GM23338 (cell line): Measurements from ENCODE around the gene SLC25A30. TPM values are rescaled to one million over a fixed set of nuclear protein-coding genes. Genes with fewer than 3 reads are reported as not detected.

ENCODE experiments used
- ATAC-seq: fragments of 200-7000 bp; cut with Tn5 transposase; 3 replicates; pipeline ENCODE4 v1.9.1; 2020
- DNase-seq: peaks from one replicate; pipeline ENCODE4 v3.0.0-alpha.2; 2015; ENCODE audit warnings: low spot score
- H2AFZ ChIP-seq: fragments of 200-600 bp; sonication (generic); 2 replicates; pipeline ENCODE4 v1.8.0; 2016; ENCODE audit warnings: antibody characterized with exemption, mild to moderate bottlenecking, moderate library complexity
- H3F3A ChIP-seq: fragments of 200-600 bp; sonication (generic); replicated peaks from 2 replicates; pipeline ENCODE4 v1.8.0; 2017; ENCODE audit warnings: antibody characterized with exemption, mixed run types, low read depth
- H3K27ac ChIP-seq: fragments of 200-600 bp; sonication (generic); 2 replicates; pipeline ENCODE4 v1.6.1; 2016; ENCODE audit warnings: low read depth
- H3K27me3 ChIP-seq: fragments of 200-600 bp; sonication (generic); 2 replicates; pipeline ENCODE4 v1.8.0; 2016; ENCODE audit warnings: mild to moderate bottlenecking, mixed run types, moderate library complexity; ENCODE audit not compliant: insufficient read depth
- H3K36me3 ChIP-seq: fragments of 200-600 bp; sonication (generic); 2 replicates; pipeline ENCODE4 v1.8.0; 2016; ENCODE audit warnings: mild to moderate bottlenecking; ENCODE audit not compliant: insufficient read depth
- H3K4me1 ChIP-seq: fragments of 200-600 bp; sonication (generic); 2 replicates; pipeline ENCODE4 v1.8.0; 2016; ENCODE audit warnings: mild to moderate bottlenecking, moderate library complexity; ENCODE audit not compliant: insufficient read depth
- H3K4me2 ChIP-seq: fragments of 200-600 bp; sonication (generic); 2 replicates; pipeline ENCODE4 v1.7.1; 2017; ENCODE audit warnings: mixed run types
- H3K4me3 ChIP-seq: fragments of 200-600 bp; sonication (generic); 2 replicates; pipeline ENCODE4 v1.6.1; 2016; ENCODE audit warnings: mixed run types
- H3K79me2 ChIP-seq: fragments of 200-600 bp; sonication (generic); replicated peaks from 2 replicates; pipeline ENCODE4 v1.8.0; 2017; ENCODE audit warnings: mild to moderate bottlenecking; ENCODE audit not compliant: insufficient read depth
- H3K9me2 ChIP-seq: fragments of 200-600 bp; sonication (generic); 2 replicates; pipeline ENCODE4 v1.8.0; 2017; ENCODE audit not compliant: insufficient read depth
- H4K20me1 ChIP-seq: fragments of 200-600 bp; sonication (generic); replicated peaks from 2 replicates; pipeline ENCODE4 v1.8.0; 2017; ENCODE audit warnings: mild to moderate bottlenecking; ENCODE audit not compliant: insufficient read depth
- H3K27ac Mint-ChIP-seq: 2 replicates; pipeline ENCODE4 v1.8.0; 2020; ENCODE audit warnings: inconsistent platforms, mild to moderate bottlenecking, moderate library complexity, mixed read lengths
- H3K27me3 Mint-ChIP-seq: 3 replicates; pipeline ENCODE4 v1.8.0; 2022; ENCODE audit warnings: low read depth, mild to moderate bottlenecking, moderate library complexity, mixed read lengths, inconsistent platforms; ENCODE audit not compliant: insufficient read depth, poor library complexity
- H3K36me3 Mint-ChIP-seq: 3 replicates; pipeline ENCODE4 v1.8.0; 2021; ENCODE audit warnings: low read depth, mild to moderate bottlenecking, inconsistent platforms, moderate library complexity, mixed read lengths
- H3K4me1 Mint-ChIP-seq: 3 replicates; pipeline ENCODE4 v1.8.0; 2020; ENCODE audit warnings: mild to moderate bottlenecking, inconsistent platforms, mixed read lengths
- H3K4me3 Mint-ChIP-seq: 3 replicates; pipeline ENCODE4 v1.8.0; 2021; ENCODE audit warnings: moderate library complexity, mild to moderate bottlenecking, inconsistent platforms, mixed read lengths
- H3K9me3 Mint-ChIP-seq: 3 replicates; pipeline ENCODE4 v1.8.0; 2020; ENCODE audit warnings: moderate library complexity, mild to moderate bottlenecking, inconsistent platforms, mixed read lengths
- CREB1 ChIP-seq: fragments of 250-450 bp; sonication (Bioruptor Pico); IDR thresholded peaks from 2 replicates; pipeline ENCODE4 v1.5.0; 2020; ENCODE audit warnings: low read depth, mild to moderate bottlenecking, moderate library complexity
- ETS1 ChIP-seq: IDR thresholded peaks from 2 replicates; pipeline ENCODE4 v1.6.1; 2016; ENCODE audit warnings: antibody characterized with exemption
- EZH2phosphoT487 ChIP-seq: fragments of 200-600 bp; sonication (generic); IDR thresholded peaks from one replicate; pipeline ENCODE4 v1.8.1; 2018; ENCODE audit warnings: antibody characterized with exemption; ENCODE audit not compliant: unreplicated experiment
- JUNB ChIP-seq: IDR thresholded peaks from one replicate; pipeline ENCODE4 v1.6.1; 2016; ENCODE audit warnings: antibody characterized with exemption; ENCODE audit not compliant: unreplicated experiment
- NANOG ChIP-seq: IDR thresholded peaks from 2 replicates; pipeline ENCODE4 v1.6.1; 2016; ENCODE audit warnings: antibody characterized with exemption, borderline replicate concordance
- POLR2AphosphoS5 ChIP-seq: IDR thresholded peaks from 2 replicates; pipeline ENCODE4 v1.6.1; 2016; ENCODE audit warnings: antibody characterized with exemption, low read depth
- REST ChIP-seq: IDR thresholded peaks from one replicate; pipeline ENCODE4 v1.6.1; 2018; ENCODE audit warnings: antibody characterized with exemption; ENCODE audit not compliant: unreplicated experiment
- STAT1 ChIP-seq: IDR thresholded peaks from one replicate; pipeline ENCODE4 v1.6.1; 2016; ENCODE audit warnings: antibody characterized with exemption; ENCODE audit not compliant: unreplicated experiment
- ZNF114 ChIP-seq: fragments of 250-450 bp; sonication (Bioruptor Pico); IDR thresholded peaks from 2 replicates; pipeline ENCODE4 v1.5.0; 2020; ENCODE audit warnings: mild to moderate bottlenecking, moderate library complexity
- ZNF331 ChIP-seq: fragments of 250-450 bp; sonication (Bioruptor Pico); IDR thresholded peaks from 2 replicates; pipeline ENCODE4 v1.5.0; 2020; ENCODE audit warnings: low read depth, mild to moderate bottlenecking, moderate library complexity
- ZNF462 ChIP-seq: fragments of 250-450 bp; sonication (Bioruptor Pico); IDR thresholded peaks from 2 replicates; pipeline ENCODE4 v1.5.0; 2020; ENCODE audit warnings: mild to moderate bottlenecking, moderate library complexity
- polyA plus RNA-seq: library from polyadenylated mRNA; unstranded; fragments of >200 nt; fragmentation: Nextera tagmentation; extraction: Ambion mirVana; gene quantifications from 2 replicates; pipeline ENCODE4 v1.2.1, GENCODE V29; 2016
- total RNA-seq: library from RNA; depleted of rRNA; stranded (reverse); fragments of >200 nt; shearing (Covaris generic); gene quantifications from 2 replicates; pipeline ENCODE4 v1.2.3, GENCODE V29; 2014

Gene SLC25A30
- total and polyA plus RNA-seq, 2 experiments from 2014 or later: 2.0 to 7.5 TPM

- TF ChIP-seq ETS1: no peak
- TF ChIP-seq REST: no peak
- TF ChIP-seq POLR2AphosphoS5: no peak
- TF ChIP-seq JUNB: no peak
- no peak for TF ChIP-seq NANOG
- TF ChIP-seq EZH2phosphoT487: no peak
Measured at GRCh38 chr13:45368571-45368970, 49.6 kb downstream of the SLC25A30 start (continued).

GRCh38 chr13:45368005-45368404 is 50.2 kb downstream of the SLC25A30 start:
- Mint-ChIP-seq H3K27me3 (peaks cover 8% of the 10 kb centered on the region), H3K9me3 (peaks cover 4% of the 10 kb centered on the region; the same call in 2 of the 3 replicates), H3K4me1 (peaks cover 30% of the 10 kb centered on the region), H3K36me3 (peaks cover 14% of the 10 kb centered on the region; the same call in 2 of the 3 replicates), H3K27ac (peak overlapping the region; percentile 61; the same call in 1 of the 2 replicates), H3K4me3 (no peak overlapping the region)
- Histone ChIP-seq H3K79me2 (no peaks in the 10 kb centered on the region), H3F3A (peaks cover 5% of the 10 kb centered on the region; the same call in 1 of the 2 replicates), H3K4me3 (no peak overlapping the region), H3K4me1 (peaks cover 17% of the 10 kb centered on the region), H3K36me3 (no peaks in the 10 kb centered on the region), H3K27ac (peak overlapping the region; percentile 75), H3K4me2 (no peak overlapping the region; the same call in 1 of the 2 replicates), H3K27me3 (no peaks in the 10 kb centered on the region), H2AFZ (no peak overlapping the region), H4K20me1 (no peaks in the 10 kb centered on the region), H3K9me2 (no peaks in the 10 kb centered on the region)
- DNase-seq (no peak), ATAC-seq (no peak)
- TF ChIP-seq STAT1 (no peak), CREB1 (CRISPR knock-in tag) (no peak), ZNF462 (CRISPR knock-in tag) (no peak), JUNB (no peak), REST (no peak), EZH2phosphoT487 (no peak), ZNF114 (CRISPR knock-in tag) (no peak), NANOG (no peak), ZNF331 (CRISPR knock-in tag) (no peak)
